GM18511 (cell line): ENCODE measurements around the gene GAS6.

ENCODE experiments used
- ATAC-seq: cut with Tn5 transposase; IDR thresholded peaks from one replicate; pipeline ENCODE4 v1.9.1; 2021; ENCODE audit warnings: mild to moderate bottlenecking, moderate library complexity; ENCODE audit not compliant: unreplicated experiment

GAS6 gene

DNA sequence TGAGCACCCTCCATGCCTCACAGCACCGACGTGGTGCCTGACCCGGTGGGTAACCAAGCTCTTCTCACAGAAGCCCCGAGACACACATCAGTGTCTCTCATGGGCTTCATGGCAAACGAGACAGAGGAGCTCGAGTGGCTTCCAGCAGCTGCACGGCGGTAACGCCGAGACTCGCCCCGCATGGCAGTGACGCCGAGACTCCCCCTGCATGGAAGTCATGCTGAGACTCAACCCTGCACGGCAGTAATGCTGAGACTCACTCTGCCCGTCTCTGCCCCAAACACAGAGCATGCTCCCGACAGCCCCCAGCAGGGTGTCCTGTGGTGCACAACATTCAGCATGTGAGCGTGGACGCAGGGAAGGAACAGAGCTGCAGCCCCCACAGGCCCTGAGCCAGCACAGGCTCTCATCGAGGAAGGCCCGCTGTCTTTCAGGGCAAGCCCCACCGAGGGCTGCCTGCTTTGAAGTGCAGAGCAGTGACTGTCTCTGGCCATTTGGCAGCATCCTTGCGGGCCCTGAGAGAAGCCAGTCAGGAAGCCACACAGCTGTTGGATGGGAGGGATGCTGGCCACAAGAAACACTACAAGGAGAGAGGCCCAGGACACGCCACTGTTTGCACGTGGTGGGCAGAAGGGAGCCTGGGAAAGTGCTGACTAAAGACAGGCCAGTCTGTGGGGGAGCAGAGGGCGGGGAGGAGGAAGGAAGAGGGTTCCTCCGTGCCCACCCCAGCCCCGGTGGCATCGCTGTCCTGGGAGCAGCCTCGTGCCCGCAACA is 9.5 kb downstream of the GAS6 start:
- no peak for ATAC-seq

DNA sequence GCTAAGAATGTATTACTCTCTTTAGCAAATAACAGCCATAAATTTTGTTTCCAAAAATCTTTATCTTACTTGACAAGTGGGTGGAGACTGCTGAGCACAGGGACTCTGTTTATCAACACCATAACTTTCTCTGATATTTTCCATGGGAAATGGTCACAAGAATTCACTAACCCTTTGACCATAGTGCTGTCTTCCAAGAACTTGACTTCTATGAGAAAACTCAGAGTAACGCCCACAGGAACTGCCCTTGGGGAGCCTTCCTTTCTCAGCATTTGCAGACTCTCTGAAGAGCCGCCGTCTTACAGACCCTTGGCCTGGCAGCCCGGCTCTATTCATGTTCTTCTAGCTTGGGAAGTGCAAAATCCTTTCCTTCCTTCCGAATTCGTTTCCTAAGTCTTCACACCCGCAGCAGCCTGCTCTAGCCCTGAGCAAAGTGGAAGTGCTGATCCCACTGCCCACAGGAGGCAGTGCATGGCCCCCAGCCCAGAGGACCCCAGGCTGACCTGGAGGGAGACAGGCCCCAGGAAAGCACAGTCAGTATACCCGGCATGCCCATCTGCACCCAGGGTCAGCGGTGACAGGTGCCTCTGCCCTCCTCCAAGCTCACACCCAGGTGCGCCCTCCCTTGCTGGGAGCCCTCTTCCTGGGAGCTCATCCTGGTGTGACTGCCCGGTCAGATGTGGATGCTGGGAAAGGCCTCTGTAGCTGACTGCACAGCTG is 10.2 kb downstream of the GAS6 start:
- ATAC-seq: no peak

DNA sequence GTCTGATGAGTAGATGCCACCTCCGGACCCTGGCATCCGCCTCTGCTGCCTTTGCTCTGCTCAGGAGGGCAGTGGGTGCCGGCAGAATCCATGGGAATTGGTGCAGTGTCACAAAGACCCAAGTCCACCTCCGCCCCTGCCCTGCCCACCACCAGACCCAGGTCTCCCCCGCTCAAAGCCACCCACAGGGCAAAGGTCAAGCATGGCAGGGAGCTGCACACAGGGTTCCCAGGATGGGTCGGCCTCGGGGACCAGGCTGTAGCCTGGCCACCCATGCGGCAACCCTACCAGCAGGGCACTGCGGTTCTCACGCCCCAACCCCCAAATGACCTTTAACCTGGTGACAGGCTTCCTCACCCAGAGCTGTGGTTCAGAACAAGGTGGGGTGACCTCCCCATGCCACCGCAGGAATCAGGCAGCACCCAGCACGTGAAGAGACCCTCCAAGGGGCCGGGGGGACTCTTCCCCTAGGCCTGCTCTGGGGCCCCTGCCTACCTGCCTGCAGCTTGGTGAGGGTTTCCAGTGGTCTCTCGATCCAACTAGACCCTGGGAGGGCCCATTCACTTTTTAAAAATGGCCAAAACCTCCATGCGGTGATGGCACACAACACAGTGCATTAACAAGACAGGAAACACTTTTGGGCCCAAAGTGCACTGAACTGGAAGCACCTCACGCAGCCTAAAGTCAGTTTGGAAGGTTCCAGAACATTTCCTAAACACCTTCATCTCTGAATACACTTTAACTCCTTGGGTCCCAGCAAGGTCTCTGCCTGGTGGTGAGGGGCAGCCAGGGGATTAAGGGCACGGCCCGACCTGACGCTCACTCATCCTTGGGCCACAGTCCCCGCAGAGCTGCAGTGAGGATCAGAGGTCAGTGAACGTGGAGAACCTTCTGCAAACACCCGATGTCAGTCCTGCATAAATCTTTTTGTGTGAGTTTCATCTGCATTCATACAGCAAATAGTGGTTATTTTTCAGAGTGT is 11.0 kb downstream of the GAS6 start:
- ATAC-seq: no peak

DNA sequence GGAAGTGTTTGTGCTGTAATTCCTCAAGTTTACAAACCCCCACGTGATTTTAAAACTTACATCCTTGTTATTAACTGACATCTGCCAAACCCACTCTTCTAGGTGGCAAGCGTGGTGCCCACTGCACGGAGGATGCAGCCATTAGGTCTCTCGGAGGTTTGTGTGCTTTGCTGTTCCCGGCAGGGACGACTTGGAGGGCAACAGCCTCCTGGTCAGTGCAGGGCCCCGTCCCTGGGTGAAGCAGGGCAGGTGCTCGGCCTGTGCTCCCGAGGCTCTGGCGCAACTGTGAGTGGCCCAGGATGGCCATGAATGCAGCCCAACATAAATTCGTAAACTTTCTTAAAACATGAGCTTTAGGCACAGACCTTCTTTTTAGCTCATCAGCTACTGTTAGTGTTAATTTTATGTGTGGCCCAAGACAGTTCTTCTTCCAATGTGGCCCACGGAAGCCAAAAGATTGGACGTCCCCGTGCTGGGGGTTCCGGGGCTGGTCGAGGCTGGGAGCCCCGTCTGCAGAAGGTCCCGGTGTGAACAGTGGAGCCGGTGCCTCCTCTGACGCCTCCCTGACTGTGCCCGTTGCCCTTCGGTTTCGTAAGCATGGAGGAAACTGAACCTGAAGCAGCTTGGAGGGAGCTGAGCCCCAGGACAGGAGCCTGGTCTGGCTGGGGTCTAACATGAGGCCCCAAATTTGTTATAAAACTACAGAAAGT is 11.9 kb downstream of the GAS6 start:
- ATAC-seq: no peak

DNA sequence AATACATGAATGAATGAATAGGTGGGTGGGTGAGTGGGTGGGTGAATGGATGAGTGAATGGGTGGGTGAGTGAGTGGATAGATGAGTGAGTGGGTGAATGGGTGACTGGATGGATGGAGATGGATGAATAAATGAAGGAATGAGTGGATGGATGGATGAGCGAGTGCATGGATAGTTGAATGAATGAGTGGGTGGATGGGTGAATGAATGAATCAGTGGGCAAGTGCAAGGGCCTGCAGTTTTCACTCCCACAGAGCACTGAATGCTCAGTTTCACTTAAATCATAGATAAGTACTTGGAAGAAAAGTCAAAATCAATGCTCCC is 12.4 kb downstream of the GAS6 start:
- ATAC-seq: no peak

DNA sequence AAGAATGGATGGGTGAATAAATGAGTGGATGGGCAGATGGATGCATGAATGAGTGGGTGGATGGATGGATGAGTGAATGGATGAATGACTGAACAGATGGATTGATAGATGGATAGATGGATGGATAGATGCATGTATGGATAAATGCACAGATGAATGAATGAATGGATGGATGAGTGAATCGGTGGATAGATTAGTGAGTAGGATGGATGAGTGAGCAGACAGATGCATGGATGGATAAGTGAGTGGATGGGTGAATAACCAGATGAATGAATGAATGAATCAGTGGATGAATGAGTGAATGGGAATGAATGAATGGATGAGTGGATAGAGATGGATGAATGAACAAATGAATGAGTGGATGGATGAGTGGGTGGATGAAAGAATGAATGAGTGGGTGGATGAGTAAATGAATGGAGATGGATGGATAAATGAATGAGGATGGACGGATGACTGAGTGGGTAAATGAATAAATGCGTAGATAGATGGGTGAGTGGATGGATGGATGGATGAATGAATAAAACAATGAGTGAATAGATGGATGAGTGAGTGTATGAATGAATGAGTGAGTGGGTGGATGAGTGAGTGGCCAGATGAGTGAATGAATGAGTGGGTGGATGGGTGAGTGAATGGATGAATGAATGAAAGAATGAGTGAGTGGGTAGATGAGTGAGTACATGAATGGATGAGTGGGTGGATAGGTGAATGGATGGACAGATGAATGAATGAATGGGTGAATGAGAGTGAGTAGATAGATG is 13.0 kb downstream of the GAS6 start:
- ATAC-seq: no peak

DNA sequence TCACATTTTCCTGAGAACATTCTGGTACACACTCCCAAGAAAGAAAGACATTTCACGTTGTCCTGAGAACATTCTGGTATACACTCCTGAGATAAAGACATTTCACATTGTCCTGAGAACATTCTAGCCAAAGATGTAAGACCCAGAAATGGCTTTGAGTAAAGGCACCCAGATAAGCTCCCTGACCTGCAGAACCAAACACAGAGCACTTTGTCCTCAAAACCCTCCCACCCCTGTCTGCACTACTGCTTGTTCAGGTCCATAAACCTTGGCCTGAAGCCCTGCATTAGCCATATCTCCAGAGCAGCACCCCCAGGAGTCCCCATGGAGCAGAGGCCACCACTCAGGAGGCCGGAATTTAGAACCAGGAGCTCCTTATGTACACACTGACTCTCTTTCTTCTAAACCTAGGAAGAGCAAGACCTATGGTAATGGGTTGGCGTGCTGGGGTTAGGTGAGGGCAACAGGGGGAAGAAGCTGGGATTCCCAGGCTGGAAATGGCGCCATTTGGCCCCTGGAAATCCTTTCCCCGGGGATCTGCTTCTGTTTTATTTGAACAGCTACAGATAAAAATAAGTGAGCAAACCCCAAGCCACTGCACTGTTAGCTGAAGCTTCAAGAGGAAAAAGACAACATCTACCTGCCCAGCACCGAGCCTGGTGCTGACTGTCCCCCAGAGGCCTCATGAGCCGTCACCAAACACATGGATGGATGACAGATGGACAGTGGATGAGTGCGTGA is 13.7 kb downstream of the GAS6 start:
- ATAC-seq: no peak

DNA sequence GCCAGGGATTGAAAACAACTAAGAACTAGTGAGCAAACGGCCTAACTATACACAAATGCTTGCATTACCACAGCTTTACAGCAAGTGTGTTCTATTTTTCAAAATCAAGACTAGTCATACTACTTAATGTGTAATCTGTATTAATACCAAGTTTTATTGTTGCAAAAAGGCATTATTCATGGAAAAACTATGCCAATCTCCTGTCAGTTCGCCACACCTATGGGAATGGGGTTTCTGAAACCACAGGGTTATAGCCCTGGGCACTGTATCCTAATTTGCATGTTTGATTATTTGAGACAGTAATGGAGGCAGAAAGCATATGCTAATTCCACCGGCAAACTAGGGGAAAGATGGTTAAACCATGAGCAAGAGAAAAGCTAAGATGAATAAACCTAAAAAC is 14.3 kb downstream of the GAS6 start:
- ATAC-seq: no peak

DNA sequence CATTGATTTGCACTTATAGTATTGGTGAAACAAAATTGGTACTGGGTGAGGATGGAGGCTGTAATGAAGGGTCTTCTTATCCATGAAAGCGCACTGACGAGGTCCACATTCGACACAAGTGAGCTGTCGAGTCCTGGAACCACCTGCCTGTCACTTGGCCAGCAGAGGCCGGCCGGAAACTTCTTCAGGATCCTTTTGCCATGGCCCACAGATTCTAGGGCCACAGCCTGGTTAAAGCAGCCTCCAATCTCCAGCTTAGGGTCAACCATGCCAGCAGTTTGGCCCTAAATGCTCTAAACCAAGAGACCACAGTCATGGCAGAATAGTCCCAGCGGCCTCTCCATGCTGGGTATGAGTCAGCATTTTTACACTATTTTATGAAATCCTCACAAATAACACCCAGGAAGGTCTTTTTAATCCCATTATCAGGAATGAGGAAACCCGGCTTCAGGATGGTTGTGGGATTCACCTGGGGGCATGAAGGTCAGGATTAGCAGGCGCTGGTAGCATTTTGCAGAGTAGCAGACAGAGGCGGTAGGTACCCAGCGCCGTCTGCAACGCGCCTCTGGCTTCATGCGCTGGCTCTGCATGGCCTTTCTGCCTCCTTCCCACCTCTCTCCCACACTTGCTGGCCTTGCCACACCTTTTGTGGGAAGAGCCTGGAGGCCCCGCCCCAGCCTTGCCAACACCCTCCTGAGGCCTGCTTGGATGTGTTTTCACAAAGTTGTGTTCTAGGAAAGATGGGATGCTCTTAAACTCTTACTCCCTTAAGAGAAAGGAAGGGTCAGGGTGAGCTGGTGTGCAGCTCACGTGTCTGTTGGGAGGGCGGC is 15.2 kb downstream of the GAS6 start:
- no peak for ATAC-seq

DNA sequence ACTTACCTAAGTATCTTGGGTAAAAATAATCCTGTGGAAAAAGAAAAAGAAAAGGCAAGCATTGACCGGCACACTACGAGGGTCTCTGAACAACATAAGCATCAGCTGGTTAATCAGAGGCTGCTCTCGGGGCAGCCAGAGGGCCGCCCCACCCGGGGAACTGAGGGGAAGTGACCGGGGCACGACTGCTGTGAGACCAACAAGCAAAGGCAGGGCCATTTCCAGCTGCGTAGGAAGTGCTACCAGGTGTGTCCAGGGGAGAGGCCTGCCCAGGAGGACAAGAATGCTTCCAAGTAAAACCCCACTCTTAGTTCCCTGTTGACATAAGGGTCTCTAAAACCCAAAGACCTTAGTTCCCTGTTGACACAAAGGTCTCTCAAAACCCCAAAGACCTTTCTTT is 15.9 kb downstream of the GAS6 start:
- ATAC-seq: no peak

DNA sequence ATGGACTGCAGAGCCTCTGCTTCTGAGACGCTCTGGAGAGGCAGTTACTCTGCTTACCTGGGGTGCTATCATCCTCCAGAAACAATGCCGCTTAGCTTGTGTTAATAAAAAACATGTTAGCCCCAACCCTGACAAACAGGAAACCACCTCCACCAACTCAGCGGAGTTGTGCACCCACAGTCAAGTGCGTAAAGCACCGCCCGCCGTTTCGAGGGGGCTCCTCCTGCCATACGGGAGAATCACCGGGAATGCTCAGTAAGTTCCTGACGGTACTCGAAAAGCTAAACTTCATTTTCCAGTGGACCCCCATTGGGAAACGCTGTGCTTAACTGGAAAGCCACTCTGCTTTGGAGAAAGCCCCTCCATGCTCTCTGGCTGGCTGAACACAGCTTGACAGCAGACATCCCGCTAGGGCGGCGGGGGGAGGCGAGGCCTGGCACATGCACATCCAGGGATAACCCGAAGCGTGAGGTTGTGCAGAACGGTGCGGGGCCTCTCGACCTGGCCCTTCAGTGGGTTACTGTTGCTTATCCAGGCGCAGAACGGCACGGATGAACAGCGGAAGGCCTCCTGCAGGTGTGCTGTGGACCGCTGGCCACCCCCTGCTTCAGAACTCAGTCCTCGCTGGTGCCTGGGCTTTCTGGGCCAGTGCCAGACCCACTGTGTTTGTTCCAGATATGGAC is 17.1 kb downstream of the GAS6 start:
- no peak for ATAC-seq

DNA sequence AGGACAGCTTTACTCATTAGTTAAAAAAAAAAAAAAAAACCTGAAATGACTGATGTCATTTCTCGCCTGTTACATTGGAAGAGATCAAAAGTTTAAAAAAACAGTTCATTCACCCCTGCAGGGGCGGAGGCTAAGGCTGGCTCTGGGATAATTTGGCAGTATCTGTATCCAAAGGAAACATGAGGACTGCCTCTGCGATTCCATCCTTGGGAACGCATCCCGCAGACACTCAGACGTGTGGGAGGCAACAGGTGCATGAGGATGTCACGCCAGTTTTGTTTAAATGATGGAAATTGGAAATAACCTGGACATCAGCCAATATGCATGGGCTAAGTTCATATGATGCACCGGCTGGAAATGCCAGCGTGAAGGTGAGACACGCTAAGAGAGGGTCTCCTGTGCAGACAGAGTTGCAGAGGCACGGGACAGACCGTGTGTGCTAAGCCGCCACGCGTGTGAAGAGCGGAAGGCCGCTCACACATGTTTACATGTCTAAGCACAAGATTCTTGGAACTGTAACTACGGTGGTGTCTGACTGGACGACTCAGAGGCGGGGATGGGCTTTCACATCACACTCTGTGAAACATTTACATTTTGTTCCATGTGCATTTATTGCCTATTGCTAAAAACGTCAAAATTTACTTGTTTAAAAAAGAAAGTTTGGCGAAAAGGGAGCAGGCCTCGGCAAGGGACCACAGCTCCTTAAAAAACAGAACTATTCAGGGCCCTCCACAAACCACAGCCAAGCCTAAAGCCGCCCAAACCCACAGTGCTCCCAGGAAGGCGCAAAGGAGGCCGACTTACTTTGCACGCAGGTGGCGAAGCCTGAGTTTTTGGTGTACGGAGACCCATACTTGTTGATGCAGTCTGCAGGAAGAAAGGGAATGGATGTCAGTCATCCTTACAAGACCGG is 17.9 kb downstream of the GAS6 start:
- no peak for ATAC-seq

DNA sequence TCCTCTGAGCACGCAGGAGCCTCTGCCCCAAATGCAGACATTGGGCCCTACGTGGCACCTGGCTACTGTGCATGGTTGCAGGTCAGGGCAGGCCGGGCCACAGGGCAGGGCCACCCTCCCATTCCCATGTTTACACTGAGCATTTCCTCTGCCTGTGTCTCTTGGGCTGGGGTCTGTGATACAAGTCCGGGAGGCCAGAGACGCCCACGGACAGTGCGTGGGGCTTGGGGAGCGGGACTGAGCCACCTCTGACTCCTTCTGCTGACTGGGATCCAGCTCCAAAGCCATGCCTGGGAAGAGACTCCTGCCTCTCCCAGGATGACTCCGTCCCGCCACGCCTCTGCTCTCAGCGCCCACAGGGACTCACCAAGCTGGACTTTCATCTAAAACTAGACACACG is 18.8 kb downstream of the GAS6 start:
- ATAC-seq: no peak

DNA sequence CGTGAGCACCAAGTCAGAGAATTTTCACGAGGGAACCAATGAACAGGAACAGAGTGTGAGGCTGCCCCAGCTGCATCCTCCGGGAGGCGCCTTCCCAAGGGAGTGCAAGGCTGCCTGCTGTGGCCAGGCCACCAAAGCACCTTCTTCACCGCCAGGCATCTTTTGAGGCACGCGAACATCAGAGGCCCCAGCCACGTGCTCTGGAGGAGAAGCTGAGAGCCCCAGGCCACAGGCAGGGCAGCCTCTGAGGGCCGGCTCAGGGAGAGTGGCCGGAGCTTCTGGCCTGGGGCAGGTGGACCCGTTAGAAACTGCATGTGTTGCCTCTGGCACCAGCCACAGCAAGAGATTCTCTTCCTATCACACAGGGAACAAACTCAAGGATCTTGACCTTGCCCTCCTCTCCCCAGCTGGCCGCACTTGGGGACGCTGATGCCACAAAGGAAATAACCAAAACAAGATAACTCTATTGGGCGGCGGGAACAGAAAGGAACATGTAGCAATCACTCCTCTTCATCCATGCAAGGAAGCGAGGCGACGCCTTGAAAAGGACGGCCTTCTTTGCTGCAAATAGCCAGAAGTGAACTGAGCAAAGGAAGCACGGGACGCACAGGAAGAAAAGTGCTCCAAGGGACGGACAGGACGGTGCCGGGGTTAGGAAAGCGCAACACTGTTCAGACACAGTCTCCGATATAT is 19.9 kb downstream of the GAS6 start:
- ATAC-seq: no peak

DNA sequence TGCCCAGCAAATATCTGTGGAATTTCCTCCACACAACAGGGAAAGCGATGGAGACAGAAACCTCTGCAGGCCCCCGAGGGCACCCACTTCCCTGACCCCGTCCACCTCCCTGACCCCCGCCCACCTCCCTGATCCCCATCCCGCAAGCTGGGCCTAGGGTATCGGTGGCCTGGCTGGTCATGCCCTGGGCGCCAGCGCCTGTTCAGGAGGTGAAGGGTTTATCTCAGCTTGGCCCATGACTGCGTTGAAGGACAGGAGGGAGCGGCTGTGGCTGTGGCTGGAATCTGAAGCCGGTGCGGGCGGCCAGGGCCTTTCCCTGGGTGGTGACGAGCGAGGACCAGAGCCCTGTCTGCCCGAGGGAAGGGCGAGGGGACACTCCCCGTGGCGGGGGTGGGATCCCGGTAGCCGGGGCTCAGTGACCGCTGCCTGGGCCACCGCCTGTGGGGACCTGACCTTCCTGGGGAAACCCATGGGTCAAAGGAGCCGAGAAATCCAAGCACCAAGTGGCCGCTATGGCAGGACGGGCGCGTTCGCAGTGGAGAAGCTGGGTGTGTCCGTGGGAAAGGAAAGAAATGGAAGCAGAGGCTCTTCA is 20.7 kb downstream of the GAS6 start:
- no peak for ATAC-seq
